SK-MEL-5 (cell line): ENCODE data around the gene ATF5. TPM values are rescaled to one million over a fixed set of nuclear protein-coding genes. Genes with fewer than 3 reads are reported as not detected.
A peak's percentile ranks its signal among the peaks of the same experiment; 100 is the strongest.
"Not testable (repeated sequence)": the region's sequence is repeated elsewhere in the genome, so short reads cannot be mapped to it uniquely, and the experiment has no call there.

ENCODE experiments used
- DNase-seq: peaks from one replicate; pipeline ENCODE4 v3.0.0-alpha.2; 2016; ENCODE audit warnings: low read depth, low spot score
- in situ Hi-C: cut with HindIII; loops from 2 replicates; pipeline ENCODE4 v1.10.0; 2016; ENCODE audit warnings: low sequenced_read_pairs, high pct_unique_total_duplicates, low pct_unique_long_range_greater_than_20kb
- total RNA-seq: library from RNA; depleted of rRNA; stranded (reverse); fragments of >200 nt; shearing (Covaris generic); gene quantifications from 2 replicates; pipeline ENCODE4 v1.2.3, GENCODE V29; 2014

Gene ATF5
- total RNA-seq, 1 experiment from 2014 or later, result 4.0 TPM

DNA sequence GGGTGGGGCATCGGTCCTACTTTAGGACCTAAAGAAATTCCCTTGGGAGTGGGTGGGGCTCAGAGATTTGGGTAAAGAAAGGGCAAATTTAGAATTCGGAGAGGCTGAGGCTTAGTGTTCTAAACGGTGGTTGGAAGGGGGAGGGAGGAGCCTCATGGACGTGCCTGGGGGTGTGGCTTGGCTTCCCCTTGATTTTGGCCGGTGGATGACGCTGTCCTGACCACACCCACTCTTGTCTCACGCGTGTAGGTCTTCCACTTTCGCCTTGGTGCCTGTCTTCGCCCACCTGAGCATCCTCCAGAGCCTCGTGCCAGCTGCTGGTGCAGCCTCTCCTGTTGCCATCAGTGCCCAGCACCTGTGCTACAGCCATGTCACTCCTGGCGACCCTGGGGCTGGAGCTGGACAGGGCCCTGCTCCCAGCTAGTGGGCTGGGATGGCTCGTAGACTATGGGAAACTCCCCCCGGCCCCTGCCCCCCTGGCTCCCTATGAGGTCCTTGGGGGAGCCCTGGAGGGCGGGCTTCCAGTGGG, 1.5 kb downstream of the ATF5 start:
- in situ Hi-C loops, result no loop called here
- peak; percentile 30 for DNase-seq

DNA sequence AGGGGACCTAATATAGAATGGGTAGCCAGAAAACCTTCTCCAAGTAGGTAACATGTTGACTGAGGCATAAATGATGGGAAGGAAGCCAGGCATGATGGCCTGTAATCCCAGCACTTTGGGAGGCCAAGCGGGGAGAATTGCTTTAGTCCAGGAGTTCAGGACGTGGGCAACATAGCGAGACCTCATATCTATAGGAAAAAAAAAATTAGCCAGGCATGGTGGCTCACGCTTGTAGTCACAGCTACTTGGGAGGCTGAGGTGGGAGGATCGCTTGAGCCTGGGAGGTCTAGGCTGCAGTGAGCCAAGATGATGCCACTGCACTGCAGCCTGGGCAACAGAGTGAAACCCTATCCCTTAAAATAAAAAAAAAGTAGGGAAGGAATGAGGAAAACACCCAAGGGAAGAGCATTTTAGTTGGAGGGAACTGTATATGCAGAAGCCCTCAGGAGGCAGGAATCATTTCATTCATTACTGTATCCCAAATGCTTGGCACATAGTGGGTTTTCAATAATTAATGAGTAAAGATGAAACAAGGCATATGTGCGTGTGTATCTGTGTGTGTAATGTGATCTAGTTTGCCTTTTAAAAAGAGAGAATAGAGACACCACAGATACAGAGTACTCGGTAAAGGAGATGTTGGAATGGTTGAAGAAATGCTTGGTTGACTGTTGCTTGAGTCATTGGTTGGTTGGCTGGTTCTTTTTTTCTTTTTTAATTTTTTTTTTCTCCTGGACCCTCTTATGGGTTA, 2.5 kb downstream of the ATF5 start:
- in situ Hi-C loops, result no loop called here
- DNase-seq, result no peak

DNA sequence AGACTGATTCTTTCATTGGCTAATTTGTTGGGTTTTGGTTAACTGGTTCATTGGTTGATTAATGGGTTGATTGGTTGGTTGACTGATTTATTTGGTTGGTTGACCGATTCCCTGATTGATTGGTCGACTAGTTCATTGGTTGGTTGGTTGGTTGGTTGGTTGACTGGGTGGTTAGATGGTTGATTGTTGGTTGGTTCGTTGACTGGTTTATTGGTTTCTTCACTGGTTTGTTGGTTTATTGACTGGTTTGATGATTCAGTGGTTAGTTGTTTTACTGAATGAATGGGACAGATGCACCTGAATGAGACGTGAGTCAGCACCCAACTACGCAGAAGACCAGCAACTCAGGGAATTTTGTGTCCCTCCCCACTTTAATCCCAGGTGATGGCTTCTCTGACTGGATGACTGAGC, 3.0 kb downstream of the ATF5 start:
- in situ Hi-C loops, result no loop called here
- DNase-seq, result no peak

DNA sequence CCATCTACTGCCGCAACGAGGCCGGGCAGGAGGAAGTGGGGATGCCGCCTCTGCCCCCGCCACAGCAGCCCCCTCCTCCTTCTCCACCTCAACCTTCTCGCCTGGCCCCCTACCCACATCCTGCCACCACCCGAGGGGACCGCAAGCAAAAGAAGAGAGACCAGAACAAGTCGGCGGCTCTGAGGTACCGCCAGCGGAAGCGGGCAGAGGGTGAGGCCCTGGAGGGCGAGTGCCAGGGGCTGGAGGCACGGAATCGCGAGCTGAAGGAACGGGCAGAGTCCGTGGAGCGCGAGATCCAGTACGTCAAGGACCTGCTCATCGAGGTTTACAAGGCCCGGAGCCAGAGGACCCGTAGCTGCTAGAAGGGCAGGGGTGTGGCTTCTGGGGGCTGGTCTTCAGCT, 3.7 kb downstream of the ATF5 start:
- in situ Hi-C loops, result no loop called here

DNA sequence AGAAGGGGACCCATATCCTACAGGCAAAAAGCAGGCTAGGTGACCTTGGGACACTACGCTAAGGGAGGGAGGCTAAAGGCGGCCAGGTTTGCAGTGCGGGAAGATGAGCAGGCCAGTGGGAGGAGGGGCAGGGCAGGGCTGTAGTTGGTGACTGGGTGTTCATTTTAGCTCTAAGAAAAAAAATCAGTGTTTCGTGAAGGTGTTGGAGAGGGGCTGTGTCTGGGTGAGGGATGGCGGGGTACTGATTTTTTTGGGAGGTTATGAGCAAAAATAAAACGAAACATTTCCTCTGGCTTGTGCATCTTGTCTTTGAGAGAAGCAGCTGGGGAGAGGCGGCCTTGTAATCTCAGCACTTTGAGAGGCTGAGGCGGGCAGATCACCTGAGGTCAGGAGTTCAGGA, 4.6 kb downstream of the ATF5 start:
- no peak for DNase-seq
- in situ Hi-C loops, result no loop called here

More for the DNA sequence above, 3.7 kb downstream of the ATF5 start:
- DNase-seq, result no peak

DNA sequence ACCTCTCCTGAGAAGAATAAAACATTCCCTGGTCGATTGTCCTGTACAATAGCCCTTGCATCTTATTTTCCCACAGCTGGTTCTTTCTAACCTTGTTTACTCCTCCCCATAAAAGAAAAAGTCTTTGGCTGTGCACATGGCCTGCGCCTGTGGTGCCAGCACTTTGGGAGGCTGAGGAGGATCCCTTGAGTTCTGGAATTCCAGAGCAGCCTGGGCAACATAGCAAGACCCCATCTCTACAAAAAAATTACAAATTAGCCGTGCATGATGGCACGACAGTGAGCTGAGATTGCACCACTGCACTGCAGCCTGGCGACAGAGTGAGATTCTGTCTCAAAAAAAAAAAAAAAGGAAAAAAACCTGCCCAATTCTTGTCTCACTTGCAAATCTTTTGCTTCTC, 7.5 kb downstream of the ATF5 start:
- in situ Hi-C loops, result no loop called here
- no peak for DNase-seq

DNA sequence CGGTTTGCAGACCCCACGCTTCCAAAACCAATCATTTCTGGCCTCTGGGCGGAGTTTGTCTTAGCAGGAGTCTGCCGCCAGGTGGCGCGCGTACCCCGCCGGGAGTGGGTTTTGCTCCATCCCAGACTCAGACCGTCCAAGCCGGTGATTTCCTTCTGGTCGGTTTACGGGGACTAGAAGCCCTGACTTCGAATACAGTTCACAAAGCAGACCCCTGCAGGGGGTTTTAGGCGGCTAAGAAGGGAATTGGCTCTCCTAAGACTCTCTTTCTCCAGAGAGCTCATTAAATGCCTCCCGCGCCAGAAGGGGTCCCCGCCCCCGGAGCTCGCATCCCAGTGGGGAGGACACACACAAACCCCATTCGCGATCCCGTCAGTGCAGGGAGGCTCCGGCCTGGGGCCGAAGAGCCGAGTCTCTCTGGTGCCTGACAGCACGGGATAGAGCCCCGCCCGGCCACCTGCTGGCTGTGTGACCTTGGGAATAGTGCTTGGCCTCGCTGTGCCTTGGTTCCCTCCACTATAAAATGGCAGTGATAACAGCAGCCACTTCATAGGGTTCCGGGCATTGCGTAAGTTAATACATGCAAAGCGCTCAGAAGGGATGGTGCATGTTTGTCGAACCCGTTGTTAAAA, 8.9 kb downstream of the ATF5 start:
- peak; percentile 73 for DNase-seq
- in situ Hi-C loops, result no loop called here

DNA sequence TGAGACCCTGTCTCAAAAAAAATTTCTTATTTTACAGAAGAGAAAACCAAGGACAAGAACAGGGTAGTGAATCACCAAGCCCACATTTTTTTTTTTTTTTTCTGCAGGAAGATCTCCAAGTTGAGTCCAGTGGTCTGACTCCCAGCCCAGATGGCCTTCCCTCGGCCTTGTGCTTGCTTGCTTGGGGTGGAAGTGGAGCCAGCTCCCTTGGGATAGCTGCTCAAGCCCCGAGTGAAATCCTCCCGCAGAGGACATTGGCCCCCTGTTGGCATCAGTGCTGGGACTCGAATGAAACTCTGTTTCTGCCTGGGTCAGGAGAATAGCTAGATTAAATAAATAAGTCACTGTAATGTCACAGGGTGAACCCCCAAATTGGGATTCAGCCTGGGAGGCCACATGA, 9.7 kb downstream of the ATF5 start:
- no peak for DNase-seq
- in situ Hi-C loops, result no loop called here

DNA sequence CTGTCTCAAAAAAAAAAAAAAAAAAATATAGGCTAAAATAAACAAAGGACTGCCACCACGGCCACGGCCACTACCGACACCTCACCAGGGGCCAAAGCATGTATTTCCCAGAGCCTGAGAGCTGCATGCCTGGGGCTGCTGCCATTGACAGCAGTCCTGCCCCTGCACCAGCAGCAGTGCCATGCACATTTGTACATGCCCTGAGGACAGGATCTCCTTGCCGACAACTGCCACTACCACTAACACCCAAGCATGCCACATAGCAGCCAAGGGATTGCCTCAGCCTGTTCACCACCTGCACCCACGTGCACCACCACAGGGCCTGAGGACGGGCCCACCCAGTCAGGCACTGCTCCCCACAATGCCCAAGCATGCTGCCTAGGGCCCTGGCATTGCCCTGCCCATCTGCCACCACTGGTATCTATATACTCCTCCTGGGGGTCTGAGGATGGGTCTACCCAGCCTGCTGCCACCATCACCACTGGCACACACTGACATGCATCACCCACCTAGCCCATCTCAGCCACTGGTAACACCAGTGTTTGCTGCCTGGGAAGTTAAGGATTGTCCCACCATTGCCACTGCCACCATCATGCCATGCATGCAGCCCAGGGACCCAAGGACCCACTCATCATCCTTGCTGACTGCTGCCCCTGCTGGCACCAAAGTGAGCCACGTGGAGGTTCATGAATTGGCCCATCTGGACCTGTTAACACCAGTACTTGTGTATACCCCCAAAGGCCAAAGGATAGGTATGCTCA, 10.9 kb downstream of the ATF5 start:
- peak; percentile 16 for DNase-seq
- in situ Hi-C loops, result no loop called here

DNA sequence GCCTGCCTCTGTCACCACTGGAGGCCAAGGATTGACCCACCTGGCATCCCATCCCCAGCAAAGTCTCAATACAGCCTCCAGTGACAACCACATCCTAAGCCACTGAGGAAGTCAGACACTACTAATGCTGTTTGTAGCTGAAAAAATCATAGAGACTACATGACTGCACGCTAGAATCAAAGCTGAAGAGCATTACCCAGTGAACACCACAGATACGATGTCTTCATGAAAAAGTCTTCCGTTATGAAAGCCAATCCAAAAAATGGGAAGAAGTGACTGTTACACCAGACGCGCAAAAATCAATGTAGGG, 11.4 kb downstream of the ATF5 start:
- DNase-seq, result no peak
- in situ Hi-C loops, result no loop called here

DNA sequence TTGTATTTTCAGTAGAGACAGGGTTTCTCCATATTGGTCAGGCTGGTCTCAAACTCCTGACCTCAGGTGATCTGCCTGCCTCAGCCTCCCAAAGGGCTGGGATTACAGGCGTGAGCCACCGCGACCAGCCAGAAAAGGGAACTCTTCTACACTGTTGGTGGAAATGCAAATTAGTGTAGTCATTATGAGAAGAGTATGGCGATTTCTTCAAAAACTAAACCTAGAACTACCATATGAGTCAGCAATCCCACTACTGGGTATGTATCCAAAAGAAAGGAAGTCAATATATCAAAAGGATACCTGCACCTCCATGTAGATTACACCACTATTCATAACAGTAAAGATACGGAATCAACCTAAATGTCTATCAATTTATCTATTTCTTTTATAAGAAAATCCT, 15.6 kb downstream of the ATF5 start:
- in situ Hi-C loops, DNase-seq: not testable (repeated sequence)

DNA sequence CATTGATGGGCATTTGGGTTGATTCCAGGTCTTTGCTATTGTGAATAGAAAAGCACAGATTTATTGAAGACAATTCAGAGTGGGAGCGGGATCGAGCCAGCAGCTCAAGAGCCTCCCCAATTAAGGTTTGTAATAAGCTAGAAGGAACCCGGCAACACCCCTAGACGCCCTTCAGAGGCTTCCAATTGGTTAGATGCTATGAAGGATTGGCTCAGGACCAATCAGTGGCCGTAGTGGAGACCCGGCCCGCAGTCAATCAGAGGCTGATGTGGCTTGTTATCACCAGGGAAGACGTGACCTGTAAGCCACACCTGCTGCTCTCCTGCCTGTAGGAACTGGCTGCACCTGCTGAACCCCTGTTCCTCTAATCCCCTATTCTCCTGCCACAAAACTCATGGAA, 17.4 kb downstream of the ATF5 start:
- in situ Hi-C loops, result no loop called here
- no peak for DNase-seq

DNA sequence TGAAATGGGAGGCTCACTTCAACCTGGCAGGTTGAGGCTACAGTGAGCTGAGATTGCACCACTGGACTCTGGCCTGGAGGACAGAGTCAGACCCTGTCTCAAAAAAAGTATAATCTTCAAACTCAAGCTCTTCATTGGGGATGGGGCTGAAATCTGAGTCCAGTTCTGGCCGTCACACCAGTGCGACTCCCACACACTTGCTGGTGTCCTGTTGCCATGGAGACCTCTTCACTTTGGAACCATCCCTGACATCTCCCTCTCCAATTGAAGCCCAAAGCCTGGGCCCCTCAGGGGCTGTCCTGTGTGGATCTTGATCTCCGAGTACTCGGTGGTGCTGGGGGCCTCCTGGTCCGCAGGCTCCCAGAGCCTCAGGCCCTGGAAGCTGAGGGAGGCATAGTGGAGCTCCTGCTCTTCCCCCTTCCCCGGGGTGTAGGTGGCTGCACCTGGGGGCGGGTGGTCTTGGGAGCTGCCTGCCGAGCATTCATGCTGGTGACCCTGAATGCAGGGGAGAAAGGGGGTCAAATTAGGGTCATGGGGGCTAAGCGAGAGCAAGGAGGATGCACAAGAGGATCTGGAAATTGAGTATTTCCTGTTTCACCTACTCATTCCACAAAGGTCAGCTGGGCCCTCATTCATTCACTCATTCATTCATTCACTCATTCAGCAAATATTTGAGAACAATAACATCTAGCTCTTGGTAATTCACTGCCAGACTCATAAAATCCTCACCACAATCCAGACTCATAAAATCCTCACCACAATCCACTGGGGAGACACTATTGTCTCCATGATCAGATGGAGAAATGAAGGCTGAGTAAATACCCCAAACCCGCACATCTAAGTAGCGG, 21.0 kb downstream of the ATF5 start:
- no peak for DNase-seq
- in situ Hi-C loops, result no loop called here

DNA sequence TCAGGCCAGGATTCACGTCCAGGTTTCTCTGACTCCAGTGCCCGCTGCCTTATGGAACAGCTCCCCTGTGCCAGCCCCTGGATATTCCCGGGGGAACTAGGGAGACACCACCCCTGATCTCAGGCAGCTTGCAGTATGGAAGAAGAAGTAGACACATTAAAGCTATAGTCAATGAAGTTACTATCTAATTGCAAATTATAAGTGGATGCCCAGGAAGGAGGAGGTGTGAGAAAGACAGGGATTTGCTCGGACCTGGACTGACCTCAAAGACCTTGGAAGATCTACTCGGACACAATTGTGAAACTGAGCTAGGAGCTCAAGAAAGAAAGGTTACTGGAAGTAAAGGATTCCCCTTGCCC, 21.6 kb downstream of the ATF5 start:
- DNase-seq, result no peak
- in situ Hi-C loops, result no loop called here

DNA sequence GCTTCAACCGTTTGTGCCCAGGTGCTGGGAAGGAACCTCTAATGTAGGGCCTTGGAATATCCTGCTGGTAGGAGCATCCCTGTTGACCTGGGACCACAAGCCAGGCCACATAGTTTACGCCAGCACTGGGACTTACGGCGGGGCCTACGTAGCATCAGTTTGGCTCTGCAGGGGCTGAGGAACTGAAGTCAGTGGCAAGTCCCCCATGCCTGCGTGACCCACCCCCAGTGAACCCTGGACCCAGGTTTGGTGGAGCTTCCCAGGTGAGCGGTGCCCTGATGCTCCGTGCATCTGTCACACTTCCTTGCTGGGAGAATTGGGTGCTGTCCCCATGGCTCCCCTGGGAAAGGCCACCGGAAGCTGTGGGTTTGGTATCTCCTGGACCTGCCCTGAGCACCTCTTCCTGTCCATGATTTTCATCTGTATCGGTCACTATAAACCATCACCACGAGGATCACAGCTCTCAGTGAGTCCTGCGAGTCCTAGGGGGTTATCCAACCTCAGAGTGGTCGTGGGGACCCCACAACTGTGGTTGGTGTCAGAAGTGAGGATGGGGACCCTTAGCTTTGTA, 22.0 kb downstream of the ATF5 start:
- in situ Hi-C loops, result no loop called here
- no peak for DNase-seq

DNA sequence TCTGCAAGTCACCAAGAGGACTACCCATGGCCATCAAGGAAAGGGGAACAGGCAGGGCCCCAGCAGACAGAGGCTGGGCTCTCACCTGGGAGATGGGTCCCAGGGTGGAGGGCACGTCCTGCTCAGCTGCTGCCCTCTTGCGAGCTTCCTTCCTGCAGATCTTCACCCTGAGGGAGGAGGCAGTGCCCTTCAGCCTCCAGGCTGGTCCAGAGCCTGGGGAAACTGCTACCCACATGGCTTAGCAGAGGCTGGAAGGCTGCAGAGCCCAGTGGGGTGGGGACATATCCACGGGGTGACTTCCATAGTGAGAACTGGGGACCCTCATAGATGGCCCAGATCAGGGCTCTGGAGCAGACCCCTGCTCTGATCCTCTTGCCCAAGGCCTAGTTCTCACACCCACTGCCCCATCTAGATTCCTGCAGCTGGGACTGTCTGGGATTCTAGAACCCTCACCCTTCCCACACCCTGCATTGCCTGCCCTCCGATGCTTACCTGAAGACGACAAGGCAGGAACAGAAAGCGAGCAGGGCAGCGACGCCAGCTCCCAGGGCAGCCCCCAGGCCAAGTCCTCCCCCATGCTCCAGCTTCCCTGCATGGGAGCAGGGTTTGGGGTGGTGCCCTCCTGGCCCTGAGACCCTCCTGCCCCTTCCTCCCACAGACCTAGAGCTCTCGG, 22.9 kb downstream of the ATF5 start:
- DNase-seq, result no peak

DNA sequence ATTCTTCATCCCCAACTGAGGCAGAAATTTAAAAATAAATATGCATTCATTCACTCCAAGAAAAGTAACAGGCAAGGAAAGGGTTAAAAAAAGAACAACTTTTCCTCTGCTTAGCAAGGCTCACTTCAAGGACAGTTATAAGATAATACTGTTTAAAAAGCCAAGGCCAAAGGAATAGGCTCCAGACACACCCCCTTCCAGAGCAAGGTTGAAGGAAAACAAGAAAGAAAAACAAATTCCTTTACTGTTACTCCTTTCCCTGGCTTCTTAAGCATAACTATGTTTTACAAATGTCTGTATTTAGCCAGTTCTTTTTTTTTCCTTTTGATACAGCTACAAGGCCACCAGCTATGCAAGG, 23.5 kb downstream of the ATF5 start:
- DNase-seq, result no peak
- in situ Hi-C loops, result no loop called here

More for the DNA sequence above, 22.9 kb downstream of the ATF5 start:
- in situ Hi-C loops, result no loop called here
